ENCODE measurements around the gene IQSEC2.

DNA sequence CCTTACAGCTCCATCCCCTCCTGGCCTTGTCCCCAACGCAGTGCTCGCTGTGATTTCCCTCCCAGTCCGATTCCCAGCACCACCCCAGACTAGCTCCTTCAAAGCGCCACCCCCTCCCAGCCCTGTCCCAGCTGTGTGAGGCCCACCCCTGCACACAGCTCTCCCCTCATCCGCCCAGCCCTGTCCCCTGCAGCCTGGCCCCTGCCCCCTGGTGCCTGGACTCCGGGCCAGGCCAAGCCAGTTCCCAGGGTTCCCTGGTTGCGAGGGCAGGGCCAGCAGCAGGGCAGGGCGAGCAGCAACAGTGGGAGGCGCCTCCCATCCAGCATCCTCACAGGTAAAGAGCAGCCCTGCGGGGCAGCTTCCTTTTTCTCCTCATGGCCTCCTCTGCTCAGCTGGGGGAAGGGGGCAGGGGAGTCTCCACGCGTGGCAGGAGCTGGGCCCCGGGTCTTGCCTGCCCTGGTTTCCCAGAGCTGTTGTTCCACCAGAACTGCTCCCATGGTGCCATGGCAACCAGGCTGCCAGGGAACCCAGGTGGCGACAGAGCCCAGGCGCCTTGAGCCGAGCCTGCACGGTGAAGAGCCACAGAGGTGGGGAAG lies 24.8 kb downstream of the IQSEC2 start:
- TF ChIP-seq, protein P1, sequence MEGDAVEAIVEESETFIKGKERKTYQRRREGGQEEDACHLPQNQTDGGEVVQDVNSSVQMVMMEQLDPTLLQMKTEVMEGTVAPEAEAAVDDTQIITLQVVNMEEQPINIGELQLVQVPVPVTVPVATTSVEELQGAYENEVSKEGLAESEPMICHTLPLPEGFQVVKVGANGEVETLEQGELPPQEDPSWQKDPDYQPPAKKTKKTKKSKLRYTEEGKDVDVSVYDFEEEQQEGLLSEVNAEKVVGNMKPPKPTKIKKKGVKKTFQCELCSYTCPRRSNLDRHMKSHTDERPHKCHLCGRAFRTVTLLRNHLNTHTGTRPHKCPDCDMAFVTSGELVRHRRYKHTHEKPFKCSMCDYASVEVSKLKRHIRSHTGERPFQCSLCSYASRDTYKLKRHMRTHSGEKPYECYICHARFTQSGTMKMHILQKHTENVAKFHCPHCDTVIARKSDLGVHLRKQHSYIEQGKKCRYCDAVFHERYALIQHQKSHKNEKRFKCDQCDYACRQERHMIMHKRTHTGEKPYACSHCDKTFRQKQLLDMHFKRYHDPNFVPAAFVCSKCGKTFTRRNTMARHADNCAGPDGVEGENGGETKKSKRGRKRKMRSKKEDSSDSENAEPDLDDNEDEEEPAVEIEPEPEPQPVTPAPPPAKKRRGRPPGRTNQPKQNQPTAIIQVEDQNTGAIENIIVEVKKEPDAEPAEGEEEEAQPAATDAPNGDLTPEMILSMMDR (IDR thresholded peaks at IDR 0.05; ENCODE audit: poor library complexity) = no peak
- TF ChIP-seq EZH2 (IDR thresholded peaks at IDR 0.05; ENCODE audit: borderline replicate concordance) = no peak

Data from hepatocyte (in vitro differentiated cells).